ENCODE data around the gene ESPNL.

Gene ESPNL

DNA sequence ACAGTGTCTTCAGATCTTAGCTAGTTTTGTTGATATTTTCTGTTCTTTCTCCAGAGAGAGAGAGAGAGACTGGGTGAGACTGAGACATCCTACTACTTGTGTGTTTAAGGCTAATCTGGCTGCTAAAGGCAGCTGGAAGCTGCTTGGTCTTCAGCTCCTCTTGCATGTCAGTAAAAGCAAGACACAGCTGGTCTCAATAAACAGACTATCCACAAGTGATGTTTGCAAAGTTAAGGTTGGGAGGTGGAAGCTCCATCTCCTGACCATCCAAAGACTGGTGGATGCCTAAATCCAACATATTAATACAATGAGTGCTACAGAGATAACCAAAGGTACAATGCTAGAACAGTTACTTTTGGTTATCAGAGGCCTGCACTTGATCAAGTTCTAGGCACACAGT is 76.5 kb downstream of the ESPNL start:
- H3K4me2 ChIP-seq (ENCODE audit: low read length), result no peak overlapping the region
- H3K4me3 ChIP-seq (ENCODE audit: low read depth, low read length), result no peak overlapping the region
- peaks cover 45 to 59% of the 10 kb centered on the region in 2 experiments for H3K36me3 ChIP-seq (ENCODE audit: control insufficient read depth in 1 of 2, insufficient read depth in 2 of 2, low read length in 2 of 2)
- no peak overlapping the region for H3K27ac ChIP-seq (ENCODE audit: low read depth, low read length)
- H4K12ac ChIP-seq (ENCODE audit: low read depth, low read length), result no peak overlapping the region
- no peak overlapping the region for H2AFZ ChIP-seq (ENCODE audit: insufficient read depth, low read length, poor library complexity)
- no peak overlapping the region for H3K14ac ChIP-seq (ENCODE audit: low read length)
- H3K27me3 ChIP-seq (ENCODE audit: insufficient read depth, low read length), result no peaks in the 10 kb centered on the region
- no peak overlapping the region for H3K9ac ChIP-seq (ENCODE audit: low read length)
- H2AK5ac ChIP-seq (ENCODE audit: low read length), result no peak overlapping the region
- H4K91ac ChIP-seq (ENCODE audit: low read depth, low read length), result no peak overlapping the region
- no peak overlapping the region for H3K18ac ChIP-seq (ENCODE audit: low read length)
- H2BK5ac ChIP-seq (ENCODE audit: low read depth, low read length, poor library complexity), result no peak overlapping the region
- H2BK12ac ChIP-seq (ENCODE audit: low read length), result no peak overlapping the region
- H2BK120ac ChIP-seq (ENCODE audit: insufficient read depth, low read length, poor library complexity), result no peak overlapping the region
- no peak overlapping the region for H3K23ac ChIP-seq (ENCODE audit: low read length)
- no peaks in the 10 kb centered on the region for H3K79me2 ChIP-seq (ENCODE audit: control insufficient read depth, insufficient read depth, low read length, poor library complexity)
- no peak overlapping the region for H4K8ac ChIP-seq (ENCODE audit: low read depth, low read length)
- H3K4ac ChIP-seq (ENCODE audit: low read depth, low read length), result no peak overlapping the region
- no peaks in the 10 kb centered on the region for H3K4me1 ChIP-seq (ENCODE audit: control insufficient read depth in 1 of 2, insufficient read depth in 2 of 2, low read length in 2 of 2)
- H3K9me3 ChIP-seq (ENCODE audit: insufficient read depth, low read depth, low read length), result no peaks in the 10 kb centered on the region
- no peak for DNase-seq
- no peaks in the 10 kb centered on the region for H3K79me1 ChIP-seq (ENCODE audit: low read length)

DNA sequence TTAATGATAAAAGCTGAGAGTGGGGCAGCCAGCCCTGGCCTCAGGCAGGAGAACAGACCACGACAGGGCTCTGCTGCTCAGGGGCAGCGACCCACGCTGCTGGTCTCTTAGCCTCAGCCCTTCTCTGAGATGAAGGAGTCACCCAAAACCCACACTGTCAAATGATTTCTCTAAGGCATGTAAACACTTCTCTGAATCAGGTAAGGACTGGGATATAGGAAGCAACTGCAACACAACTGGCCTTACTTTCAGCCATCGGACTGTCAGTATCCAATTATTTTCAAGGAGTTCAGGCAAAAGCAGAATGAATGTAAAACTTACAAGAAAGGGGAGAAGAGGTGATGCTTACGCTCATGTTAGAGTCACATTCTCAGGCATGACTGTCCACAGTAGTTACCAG is 80.4 kb downstream of the ESPNL start:
- Histone ChIP-seq H2AK5ac (ENCODE audit: low read length) (no peak overlapping the region), H3K4me2 (ENCODE audit: low read length) (no peak overlapping the region), H3K4me1 (ENCODE audit: control insufficient read depth in 1 of 2, insufficient read depth in 2 of 2, low read length in 2 of 2) (no peaks in the 10 kb centered on the region), H3K27ac (ENCODE audit: low read depth, low read length) (no peak overlapping the region), H2AFZ (ENCODE audit: insufficient read depth, low read length, poor library complexity) (no peak overlapping the region), H3K23ac (ENCODE audit: low read length) (no peak overlapping the region), H3K9me3 (ENCODE audit: insufficient read depth, low read depth, low read length) (no peaks in the 10 kb centered on the region), H3K4me3 (ENCODE audit: low read depth, low read length) (no peak overlapping the region), H4K8ac (ENCODE audit: low read depth, low read length) (no peak overlapping the region), H3K9ac (ENCODE audit: low read length) (no peak overlapping the region), H3K14ac (ENCODE audit: low read length) (no peak overlapping the region), H3K27me3 (ENCODE audit: insufficient read depth, low read length) (no peaks in the 10 kb centered on the region), H4K12ac (ENCODE audit: low read depth, low read length) (no peak overlapping the region), H2BK5ac (ENCODE audit: low read depth, low read length, poor library complexity) (no peak overlapping the region), H2BK12ac (ENCODE audit: low read length) (no peak overlapping the region), H3K4ac (ENCODE audit: low read depth, low read length) (no peak overlapping the region), H3K36me3 (ENCODE audit: control insufficient read depth in 1 of 2, insufficient read depth in 2 of 2, low read length in 2 of 2) (peaks cover 39 to 59% of the 10 kb centered on the region in 2 experiments), H3K18ac (ENCODE audit: low read length) (no peak overlapping the region), H3K79me2 (ENCODE audit: control insufficient read depth, insufficient read depth, low read length, poor library complexity) (no peaks in the 10 kb centered on the region), H4K91ac (ENCODE audit: low read depth, low read length) (no peak overlapping the region), H2BK120ac (ENCODE audit: insufficient read depth, low read length, poor library complexity) (no peak overlapping the region), H3K79me1 (ENCODE audit: low read length) (no peaks in the 10 kb centered on the region)
- no peak for DNase-seq
- no CpG with 5 or more reads among the region's 5 CpGs for WGBS (ENCODE audit: extremely low coverage, insufficient coverage, insufficient read length)

DNA sequence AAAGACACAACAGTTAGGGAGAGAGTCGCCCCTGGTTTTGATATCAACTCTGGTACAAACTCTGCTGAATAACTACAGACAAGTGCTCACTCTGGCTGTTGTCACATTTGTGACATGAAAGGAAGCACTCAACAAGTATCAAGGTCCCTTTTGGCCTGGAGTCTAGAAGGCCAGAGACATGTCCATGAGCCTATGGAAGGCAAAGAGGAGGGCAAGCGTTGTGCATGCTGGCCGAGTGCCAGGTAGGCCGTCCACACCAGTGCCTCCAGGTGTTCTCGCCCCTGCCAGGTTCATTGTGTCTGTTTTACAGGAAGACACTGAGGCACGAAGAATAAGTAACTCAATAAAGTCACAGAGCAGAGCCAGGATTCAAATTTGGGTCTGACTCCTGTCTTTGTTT is 82.2 kb downstream of the ESPNL start:
- no peaks in the 10 kb centered on the region for H3K79me1 ChIP-seq (ENCODE audit: low read length)
- H4K91ac ChIP-seq (ENCODE audit: low read depth, low read length), result no peak overlapping the region
- H3K4me1 ChIP-seq (ENCODE audit: control insufficient read depth in 1 of 2, insufficient read depth in 2 of 2, low read length in 2 of 2), result no peaks in the 10 kb centered on the region
- no peak overlapping the region for H3K4me2 ChIP-seq (ENCODE audit: low read length)
- H2AK5ac ChIP-seq (ENCODE audit: low read length), result no peak overlapping the region
- no peak overlapping the region for H3K4ac ChIP-seq (ENCODE audit: low read depth, low read length)
- no peak overlapping the region for H3K14ac ChIP-seq (ENCODE audit: low read length)
- no peak overlapping the region for H2BK120ac ChIP-seq (ENCODE audit: insufficient read depth, low read length, poor library complexity)
- H3K79me2 ChIP-seq (ENCODE audit: control insufficient read depth, insufficient read depth, low read length, poor library complexity), result no peaks in the 10 kb centered on the region
- WGBS (ENCODE audit: extremely low coverage, insufficient coverage, insufficient read length), result no CpG with 5 or more reads among the region's 6 CpGs
- no peak for DNase-seq
- H2BK12ac ChIP-seq (ENCODE audit: low read length), result no peak overlapping the region
- H3K9me3 ChIP-seq (ENCODE audit: insufficient read depth, low read depth, low read length), result no peaks in the 10 kb centered on the region
- H3K27me3 ChIP-seq (ENCODE audit: insufficient read depth, low read length), result no peaks in the 10 kb centered on the region
- H3K36me3 ChIP-seq (ENCODE audit: control insufficient read depth in 1 of 2, insufficient read depth in 2 of 2, low read length in 2 of 2), result peaks cover 44 to 63% of the 10 kb centered on the region in 2 experiments
- no peak overlapping the region for H2BK5ac ChIP-seq (ENCODE audit: low read depth, low read length, poor library complexity)
- H3K27ac ChIP-seq (ENCODE audit: low read depth, low read length), result no peak overlapping the region
- no peak overlapping the region for H4K8ac ChIP-seq (ENCODE audit: low read depth, low read length)
- H3K18ac ChIP-seq (ENCODE audit: low read length), result no peak overlapping the region
- H4K12ac ChIP-seq (ENCODE audit: low read depth, low read length), result no peak overlapping the region
- H2AFZ ChIP-seq (ENCODE audit: insufficient read depth, low read length, poor library complexity), result no peak overlapping the region
- no peak overlapping the region for H3K23ac ChIP-seq (ENCODE audit: low read length)
- no peak overlapping the region for H3K9ac ChIP-seq (ENCODE audit: low read length)
- H3K4me3 ChIP-seq (ENCODE audit: low read depth, low read length), result no peak overlapping the region

Data from trophoblast cell (in vitro differentiated cells and primary cell).